Measurements from ENCODE around the gene MEGF8. TPM values are rescaled to one million over a fixed set of nuclear protein-coding genes. Genes with fewer than 3 reads are reported as not detected.

MEGF8 gene
- total RNA-seq, 4 donors from 2014 or later, result 6.4 to 11.1 (median 10.3) TPM

DNA sequence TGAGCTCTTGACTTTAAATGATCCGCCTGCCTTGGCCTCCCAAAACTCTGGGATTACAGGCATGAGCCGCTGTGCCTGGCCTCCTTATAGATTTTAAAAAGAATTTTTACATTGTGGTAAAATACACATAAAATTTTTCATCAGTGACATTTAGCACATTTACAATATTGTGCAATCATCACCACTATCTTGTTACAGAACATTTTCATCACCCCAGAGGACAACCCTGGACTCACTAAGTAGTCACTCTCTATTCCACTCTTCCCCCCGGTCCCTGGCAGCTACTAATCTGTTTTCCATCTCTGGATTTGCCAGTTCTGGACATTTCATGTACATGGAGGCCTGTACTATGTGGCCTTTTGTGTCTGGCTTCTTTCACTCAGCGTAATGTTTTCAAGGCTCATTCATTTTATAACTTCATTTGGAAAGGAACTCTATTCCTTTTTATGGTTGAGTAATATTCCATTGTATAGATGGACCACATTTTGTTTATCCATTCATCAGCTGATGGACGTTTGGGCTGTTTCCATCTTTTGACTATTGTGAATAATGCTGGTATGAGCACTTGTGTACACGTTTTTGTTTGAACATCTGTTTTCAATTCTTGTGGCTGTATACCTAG lies 19.9 kb downstream of the MEGF8 start:
- DNase-seq, result no peak

DNA sequence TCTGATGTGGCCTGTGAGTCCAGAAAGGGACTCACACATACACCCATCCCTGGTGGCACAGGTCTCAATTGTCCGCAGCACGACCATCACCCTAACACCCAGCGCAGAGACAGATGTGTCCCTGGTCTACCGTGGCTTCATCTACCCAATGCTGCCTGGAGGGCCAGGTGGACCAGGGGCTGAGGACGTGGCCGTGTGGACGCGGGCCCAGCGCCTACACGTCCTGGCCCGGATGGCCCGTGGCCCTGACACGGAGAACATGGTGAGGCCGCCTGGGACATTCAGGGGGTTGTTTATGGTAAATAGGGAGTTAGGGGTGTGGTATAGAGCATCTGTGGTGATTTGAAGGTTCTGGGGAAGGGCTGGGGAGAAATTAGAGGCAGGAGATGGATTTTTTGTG lies 22.8 kb downstream of the MEGF8 start:
- no peak for DNase-seq
- no peaks in the 10 kb centered on the region for H3K9me3 ChIP-seq
- H3K4me3 ChIP-seq, result no peak overlapping the region
- H3K27me3 ChIP-seq, result no peaks in the 10 kb centered on the region
- H3K4me1 ChIP-seq, result peaks cover 0 to 20% (median 0%) of the 10 kb centered on the region in 3 donors
- TF ChIP-seq POLR2A (IDR thresholded peaks at IDR 0.05), result no peak
- TF ChIP-seq, protein P1, sequence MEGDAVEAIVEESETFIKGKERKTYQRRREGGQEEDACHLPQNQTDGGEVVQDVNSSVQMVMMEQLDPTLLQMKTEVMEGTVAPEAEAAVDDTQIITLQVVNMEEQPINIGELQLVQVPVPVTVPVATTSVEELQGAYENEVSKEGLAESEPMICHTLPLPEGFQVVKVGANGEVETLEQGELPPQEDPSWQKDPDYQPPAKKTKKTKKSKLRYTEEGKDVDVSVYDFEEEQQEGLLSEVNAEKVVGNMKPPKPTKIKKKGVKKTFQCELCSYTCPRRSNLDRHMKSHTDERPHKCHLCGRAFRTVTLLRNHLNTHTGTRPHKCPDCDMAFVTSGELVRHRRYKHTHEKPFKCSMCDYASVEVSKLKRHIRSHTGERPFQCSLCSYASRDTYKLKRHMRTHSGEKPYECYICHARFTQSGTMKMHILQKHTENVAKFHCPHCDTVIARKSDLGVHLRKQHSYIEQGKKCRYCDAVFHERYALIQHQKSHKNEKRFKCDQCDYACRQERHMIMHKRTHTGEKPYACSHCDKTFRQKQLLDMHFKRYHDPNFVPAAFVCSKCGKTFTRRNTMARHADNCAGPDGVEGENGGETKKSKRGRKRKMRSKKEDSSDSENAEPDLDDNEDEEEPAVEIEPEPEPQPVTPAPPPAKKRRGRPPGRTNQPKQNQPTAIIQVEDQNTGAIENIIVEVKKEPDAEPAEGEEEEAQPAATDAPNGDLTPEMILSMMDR (IDR thresholded peaks at IDR 0.05), result no peak
- peaks cover 0 to 80% (median 0%) of the 10 kb centered on the region in 3 donors for H3K36me3 ChIP-seq
- 90 to 100% methylated on average over 1 to 12 of the region's 14 CpGs for WGBS, 2 donors
- H3K27ac ChIP-seq, result no peak overlapping the region
- intact Hi-C loops (cut with DNase I), result no loop called here

More for the DNA sequence above, 19.9 kb downstream of the MEGF8 start:
- WGBS, 2 donors, result 83% methylated on average over 6 of the region's 6 CpGs
- H3K4me3 ChIP-seq, result no peak overlapping the region
- peaks cover 0 to 73% (median 0%) of the 10 kb centered on the region in 3 donors for H3K36me3 ChIP-seq
- no peak for TF ChIP-seq POLR2A (IDR thresholded peaks at IDR 0.05)
- TF ChIP-seq, protein P1 (IDR thresholded peaks at IDR 0.05), result no peak
- H3K9me3 ChIP-seq, result no peaks in the 10 kb centered on the region
- intact Hi-C loops (cut with DNase I), result no loop called here
- H3K27me3 ChIP-seq, result no peaks in the 10 kb centered on the region
- peaks cover 0 to 16% (median 0%) of the 10 kb centered on the region in 3 donors for H3K4me1 ChIP-seq
- no peak overlapping the region for H3K27ac ChIP-seq

DNA sequence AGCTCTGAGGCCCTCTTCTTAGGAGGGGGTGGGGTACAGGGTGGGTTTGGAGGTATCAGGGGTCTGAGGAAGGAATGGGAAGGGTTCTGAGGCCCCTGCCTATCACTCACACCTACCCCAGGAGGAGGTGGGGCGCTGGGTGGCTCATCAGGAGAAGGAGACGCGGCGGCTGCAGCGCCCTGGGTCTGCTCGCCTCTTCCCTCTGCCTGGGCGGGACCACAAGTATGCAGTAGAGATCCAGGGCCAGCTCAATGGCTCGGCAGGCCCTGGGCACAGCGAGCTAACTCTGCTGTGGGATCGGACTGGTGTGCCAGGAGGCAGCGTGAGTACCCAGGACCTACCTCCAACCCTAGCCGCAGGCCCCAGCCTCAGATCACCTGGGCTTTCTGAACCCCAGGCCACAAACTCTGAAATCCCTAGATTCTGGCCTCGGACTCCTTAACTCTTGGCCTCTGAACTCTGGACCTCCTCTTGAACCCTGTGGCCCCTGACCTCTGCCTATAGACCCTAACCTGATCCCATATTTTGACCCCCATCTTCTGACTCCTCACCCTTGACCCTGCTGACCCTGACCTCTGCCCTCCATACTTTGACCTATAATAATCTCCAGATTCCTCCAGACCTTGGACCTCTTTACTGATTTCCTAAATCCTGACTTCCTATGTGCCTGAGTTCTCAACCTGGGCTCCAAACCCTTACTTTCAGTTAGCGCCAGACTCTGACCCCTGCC lies 24.1 kb downstream of the MEGF8 start:
- intact Hi-C loops (cut with DNase I), result no loop called here

DNA sequence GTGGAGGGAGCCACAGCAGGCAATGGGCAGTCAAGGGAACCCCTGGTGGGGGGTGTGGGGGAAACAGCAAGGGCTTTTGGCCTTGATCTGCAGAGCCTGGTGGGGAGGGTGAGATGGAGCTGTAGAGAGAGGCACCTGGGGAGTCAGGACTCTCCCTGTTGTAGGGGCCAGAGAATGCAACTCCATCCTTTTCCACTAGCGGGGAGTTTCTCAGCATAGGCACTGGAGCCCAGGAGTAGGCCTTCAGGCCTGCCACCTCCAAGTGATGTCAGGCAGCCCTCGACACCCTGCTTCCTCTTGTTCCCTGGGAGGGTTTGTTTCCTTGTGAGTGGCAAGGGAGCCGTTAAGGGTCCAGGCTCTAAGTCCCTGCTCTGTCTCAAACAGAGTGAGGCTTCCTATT lies 25.0 kb downstream of the MEGF8 start:
- intact Hi-C loops (cut with DNase I), result no loop called here
- no peaks in the 10 kb centered on the region for H3K9me3 ChIP-seq
- no peak overlapping the region for H3K27ac ChIP-seq
- H3K36me3 ChIP-seq, result peaks cover 0 to 80% (median 0%) of the 10 kb centered on the region in 3 donors
- WGBS, 2 donors, result 87 to 97% methylated on average over 2 to 3 of the region's 3 CpGs
- no peaks in the 10 kb centered on the region for H3K27me3 ChIP-seq
- no peak overlapping the region for H3K4me3 ChIP-seq
- DNase-seq, result no peak
- TF ChIP-seq, protein P1 (IDR thresholded peaks at IDR 0.05), result no peak
- TF ChIP-seq POLR2A (IDR thresholded peaks at IDR 0.05), result no peak
- H3K4me1 ChIP-seq, result peaks cover 0 to 20% (median 0%) of the 10 kb centered on the region in 3 donors

More for the DNA sequence above, 24.1 kb downstream of the MEGF8 start:
- Histone ChIP-seq H3K9me3 (no peaks in the 10 kb centered on the region), H3K4me1 (peaks cover 0 to 20% (median 0%) of the 10 kb centered on the region in 3 donors), H3K27ac (no peak overlapping the region), H3K27me3 (no peaks in the 10 kb centered on the region), H3K36me3 (peaks cover 0 to 80% (median 0%) of the 10 kb centered on the region in 3 donors), H3K4me3 (no peak overlapping the region)
- no peak for TF ChIP-seq POLR2A (IDR thresholded peaks at IDR 0.05)
- TF ChIP-seq, protein P1 (IDR thresholded peaks at IDR 0.05), result no peak
- DNase-seq, result no peak
- WGBS, 2 donors, result 96 to 97% methylated on average over 8 to 10 of the region's 14 CpGs

DNA sequence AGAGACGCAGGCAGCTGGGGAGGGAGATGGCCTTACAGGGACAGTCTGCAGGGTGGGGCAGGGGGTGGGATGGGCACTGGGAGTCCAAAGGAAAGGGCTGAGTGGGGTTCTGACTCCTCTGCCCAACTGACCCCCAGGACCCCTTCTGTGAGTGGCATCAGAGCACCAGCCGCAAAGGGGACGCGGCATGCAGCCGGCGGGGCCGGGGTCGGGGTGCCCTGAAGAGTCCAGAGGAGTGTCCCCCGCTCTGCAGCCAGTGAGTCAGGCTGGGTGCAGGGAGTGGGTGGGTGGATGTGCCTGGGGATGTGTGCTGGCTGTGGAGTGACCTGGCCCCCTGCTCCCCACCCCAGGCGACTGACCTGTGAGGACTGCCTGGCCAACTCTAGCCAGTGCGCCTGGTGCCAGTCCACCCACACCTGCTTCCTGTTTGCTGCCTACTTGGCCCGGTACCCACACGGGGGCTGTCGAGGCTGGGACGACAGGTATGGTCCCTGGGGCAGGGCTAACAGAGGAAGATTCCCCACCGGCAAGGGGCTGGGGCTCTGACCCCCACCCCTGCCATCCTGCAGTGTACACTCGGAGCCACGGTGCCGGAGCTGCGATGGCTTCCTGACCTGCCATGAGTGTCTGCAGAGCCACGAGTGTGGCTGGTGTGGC lies 25.8 kb downstream of the MEGF8 start:
- 100% methylated on average over 3 to 7 of the region's 21 CpGs for WGBS, 2 donors

More for the DNA sequence above, 25.8 kb downstream of the MEGF8 start:
- TF ChIP-seq POLR2A (IDR thresholded peaks at IDR 0.05), result no peak
- TF ChIP-seq, protein P1 (IDR thresholded peaks at IDR 0.05), result no peak
- Histone ChIP-seq H3K4me1 (peaks cover 0 to 20% (median 0%) of the 10 kb centered on the region in 3 donors), H3K36me3 (peaks cover 0 to 80% (median 0%) of the 10 kb centered on the region in 3 donors), H3K27ac (no peak overlapping the region), H3K9me3 (no peaks in the 10 kb centered on the region), H3K27me3 (no peaks in the 10 kb centered on the region), H3K4me3 (no peak overlapping the region)
- DNase-seq, result no peak
- intact Hi-C loops (cut with DNase I), result no loop called here

All from esophagus squamous epithelium (tissue), 5 donors.